HCT116 (cell line): ENCODE measurements around the gene RGMB.

Experiments
- CTCF ChIP-seq, 3 experiments: fragments of 200-600 bp in 1 of 3; sonication (generic) in 1 of 3; IDR thresholded peaks in 2 of 3; conservative IDR thresholded peaks in 1 of 3; 2 replicates each; pipeline ENCODE4 v1.5.1; 2012 to 2017; ENCODE audit warnings: low read depth in 2 of 3, low read length in 2 of 3, antibody characterized with exemption in 1 of 3, borderline replicate concordance in 1 of 3, control low read depth in 1 of 3, mild to moderate bottlenecking in 1 of 3, mixed read lengths in 1 of 3, mixed run types in 1 of 3, moderate library complexity in 1 of 3; ENCODE audit not compliant: insufficient read depth in 1 of 3
- EZH2 ChIP-seq: fragments of 200-600 bp; sonication (generic); IDR thresholded peaks from 2 replicates; pipeline ENCODE4 v1.6.1; 2017; ENCODE audit warnings: antibody characterized with exemption, mixed run types
- MAX ChIP-seq: IDR thresholded peaks from 2 replicates; pipeline ENCODE4 v1.6.1; 2012
- POLR2A ChIP-seq: IDR thresholded peaks from 2 replicates; pipeline ENCODE4 v1.7.0; 2011; ENCODE audit warnings: borderline replicate concordance; ENCODE audit not compliant: insufficient read depth, insufficient read length; ENCODE audit errors: extremely low read depth
- RAD21 ChIP-seq: IDR thresholded peaks from 2 replicates; pipeline ENCODE4 v1.6.1; 2012; ENCODE audit warnings: low read depth, mild to moderate bottlenecking
- TCF7L2 ChIP-seq: IDR thresholded peaks from 2 replicates; pipeline ENCODE4 v1.7.0; 2011; ENCODE audit warnings: borderline replicate concordance, inconsistent platforms; ENCODE audit not compliant: insufficient read depth, insufficient read length; ENCODE audit errors: extremely low read depth

GRCh38 chr5:98843481-98843880, 70.0 kb downstream of the RGMB start:
- TF ChIP-seq EZH2 (no peak), CTCF (IDR thresholded peaks at IDR 0.05 in 2 of 3, conservative IDR thresholded peaks at IDR 0.05 in 1 of 3; ENCODE audit: borderline replicate concordance in 1 of 3, insufficient read depth in 1 of 3, low read depth in 2 of 3, low read length in 2 of 3) (no peak), RAD21 (no peak), TCF7L2 (no peak), MAX (no peak), POLR2A (no peak)
